HG03139 (cell line): ENCODE measurements around the gene NFATC4.
"Not testable (repeated sequence)": the region's sequence is repeated elsewhere in the genome, so short reads cannot be mapped to it uniquely, and the experiment has no call there.

Experiments used
- ATAC-seq: cut with Tn5 transposase; IDR thresholded peaks from one replicate; pipeline ENCODE4 v1.9.1; 2021; ENCODE audit not compliant: unreplicated experiment

The NFATC4 gene

GRCh38 chr14:24387579-24387978, 19.6 kb downstream of the NFATC4 start:
- not testable (repeated sequence) for ATAC-seq

DNA sequence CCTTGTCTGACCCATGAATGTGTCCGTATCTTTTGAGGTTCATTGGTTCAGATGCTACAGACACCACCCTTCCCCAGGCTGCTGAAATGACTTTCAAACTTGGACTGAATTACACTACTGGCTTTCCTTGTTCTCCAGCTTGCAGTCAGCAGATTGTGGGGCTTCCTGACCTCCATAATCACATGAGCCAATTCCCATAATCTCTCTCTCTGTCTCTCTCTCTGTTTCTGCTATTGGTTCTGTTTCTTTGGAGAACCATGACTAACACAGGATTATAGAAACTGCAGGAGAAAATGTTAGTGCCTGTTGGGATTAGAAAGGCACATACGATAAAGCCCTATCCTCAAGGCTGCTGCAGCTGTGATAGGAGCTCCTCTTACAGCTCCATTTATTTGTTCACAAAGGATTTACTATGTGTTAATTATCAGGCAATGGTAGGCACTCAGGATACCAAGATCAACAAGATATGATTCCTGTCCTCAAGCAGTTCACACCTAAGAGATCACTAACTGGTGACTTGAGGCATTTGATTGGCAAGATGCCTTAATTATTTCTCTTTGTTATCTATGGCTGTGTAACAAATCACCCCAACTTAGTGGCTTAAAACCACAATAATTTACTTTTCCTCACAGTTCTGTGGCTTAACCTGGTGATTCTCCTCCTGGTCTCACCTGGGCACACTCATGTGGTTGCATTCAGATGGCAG, 20.6 kb downstream of the NFATC4 start:
- no peak for ATAC-seq

DNA sequence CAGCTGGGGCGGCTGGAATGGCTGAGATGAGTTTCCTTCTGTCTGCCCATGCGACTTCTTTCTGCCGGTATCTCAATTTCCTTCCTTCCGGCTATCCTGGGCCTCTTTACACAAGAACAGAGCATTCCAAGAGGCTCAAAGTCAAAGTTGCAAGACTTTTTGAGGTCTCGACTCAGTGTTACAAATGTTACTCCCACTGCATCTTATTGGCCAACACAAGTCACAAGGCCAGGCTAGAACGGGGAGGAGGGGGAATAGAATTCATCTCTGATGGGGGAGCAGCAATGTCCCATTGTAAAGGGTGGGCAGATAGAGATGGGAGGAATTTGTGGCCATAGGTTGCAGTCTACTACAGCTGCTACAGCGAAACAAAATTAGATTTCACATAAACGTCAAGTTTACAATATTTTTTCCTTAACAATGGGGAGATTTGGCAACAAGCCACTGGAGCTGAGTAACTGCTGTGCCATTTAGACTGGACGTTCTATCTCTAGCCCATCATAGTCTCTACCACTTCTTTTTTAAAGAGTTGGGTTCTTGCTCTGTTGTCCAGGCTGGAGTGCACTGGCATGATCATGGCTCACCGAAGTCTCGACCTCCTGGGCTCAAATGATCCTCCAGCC, 21.4 kb downstream of the NFATC4 start:
- ATAC-seq = no peak

DNA sequence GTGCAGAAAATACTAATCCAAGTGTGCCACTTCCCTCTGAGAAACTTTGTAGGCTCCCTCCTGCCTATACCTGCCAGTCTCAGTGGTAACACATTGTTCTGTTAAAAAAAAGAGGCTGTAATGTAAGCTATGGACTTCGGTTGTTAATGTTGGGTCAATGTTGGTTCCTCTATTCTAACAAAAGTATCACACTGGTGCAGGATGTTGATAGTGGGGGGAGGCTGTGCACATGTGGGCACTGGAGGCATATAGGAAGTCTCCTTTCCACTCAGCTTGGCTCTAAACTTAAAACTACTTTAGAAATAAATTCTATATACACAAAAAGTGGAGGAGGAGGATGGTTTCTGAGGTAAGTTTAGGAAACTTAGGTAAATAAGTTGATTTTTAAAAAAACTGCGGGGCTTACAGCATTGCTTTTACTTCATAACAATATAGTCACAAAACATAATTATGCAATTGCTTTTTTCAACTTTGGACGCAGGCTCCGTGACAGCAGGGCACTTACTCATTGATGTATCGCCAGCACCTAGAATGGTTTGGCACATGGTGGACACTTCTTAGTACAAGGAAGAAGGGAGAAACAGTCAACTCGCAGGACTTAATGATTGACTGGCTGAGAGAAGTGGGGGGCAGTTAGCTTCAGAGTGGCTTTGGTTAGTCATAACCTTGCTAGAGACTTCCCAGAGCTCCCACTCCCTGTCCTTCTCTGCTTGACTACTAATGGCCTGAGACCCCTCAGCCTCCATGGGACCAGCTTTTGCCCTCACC, 22.9 kb downstream of the NFATC4 start:
- no peak for ATAC-seq

- no peak for ATAC-seq
These were observed 24.5 kb downstream of the NFATC4 start for GRCh38 chr14:24392325-24393091.

GRCh38 chr14:24394275-24394674, 26.3 kb downstream of the NFATC4 start:
- no peak for ATAC-seq

DNA sequence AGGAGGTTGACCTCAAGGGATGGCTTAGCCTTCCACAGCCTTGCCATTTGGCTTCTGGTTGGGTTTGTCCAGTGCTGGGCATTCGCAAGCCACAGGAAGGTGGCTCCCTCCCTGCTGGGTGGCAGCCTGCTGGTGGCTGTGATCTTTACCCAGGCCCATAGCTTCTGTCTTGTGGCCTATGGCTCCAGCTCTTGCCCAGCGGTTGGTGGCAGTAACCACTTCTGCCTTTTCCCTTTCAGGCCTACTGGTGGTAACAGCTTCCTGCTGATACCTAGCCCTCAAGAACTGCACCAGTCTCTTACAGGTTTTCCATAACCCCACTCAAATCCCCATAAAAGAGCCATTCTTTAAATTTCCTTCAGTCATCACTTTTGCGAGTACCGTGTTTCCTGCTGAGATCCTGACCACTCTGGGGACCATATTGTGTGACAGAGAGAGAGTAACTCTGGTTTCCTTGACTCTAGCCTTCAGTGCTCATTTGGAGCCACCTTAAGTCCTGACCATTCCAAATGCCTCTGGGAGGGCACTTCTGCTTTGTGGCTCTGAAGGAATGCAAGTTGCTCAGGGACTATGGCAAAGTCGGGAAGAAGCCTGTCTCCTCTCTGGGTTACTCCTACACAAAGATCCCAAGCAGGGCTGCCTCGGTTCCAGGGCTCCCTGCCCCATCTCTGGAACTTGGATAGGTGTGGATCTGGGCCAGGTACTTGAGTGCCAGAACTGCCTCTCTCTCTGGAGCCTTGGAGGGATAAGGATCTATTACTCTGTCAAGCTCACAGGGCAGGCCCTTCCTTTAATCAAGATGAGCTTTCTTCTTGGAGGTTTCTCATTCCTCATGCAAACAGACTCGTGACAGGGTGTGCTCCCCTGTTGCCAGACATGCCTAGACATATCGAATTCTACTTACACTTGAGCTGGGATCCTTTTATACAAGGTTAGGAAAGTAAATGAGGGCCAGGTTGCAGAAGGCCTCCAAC, 27.9 kb downstream of the NFATC4 start:
- ATAC-seq = no peak

DNA sequence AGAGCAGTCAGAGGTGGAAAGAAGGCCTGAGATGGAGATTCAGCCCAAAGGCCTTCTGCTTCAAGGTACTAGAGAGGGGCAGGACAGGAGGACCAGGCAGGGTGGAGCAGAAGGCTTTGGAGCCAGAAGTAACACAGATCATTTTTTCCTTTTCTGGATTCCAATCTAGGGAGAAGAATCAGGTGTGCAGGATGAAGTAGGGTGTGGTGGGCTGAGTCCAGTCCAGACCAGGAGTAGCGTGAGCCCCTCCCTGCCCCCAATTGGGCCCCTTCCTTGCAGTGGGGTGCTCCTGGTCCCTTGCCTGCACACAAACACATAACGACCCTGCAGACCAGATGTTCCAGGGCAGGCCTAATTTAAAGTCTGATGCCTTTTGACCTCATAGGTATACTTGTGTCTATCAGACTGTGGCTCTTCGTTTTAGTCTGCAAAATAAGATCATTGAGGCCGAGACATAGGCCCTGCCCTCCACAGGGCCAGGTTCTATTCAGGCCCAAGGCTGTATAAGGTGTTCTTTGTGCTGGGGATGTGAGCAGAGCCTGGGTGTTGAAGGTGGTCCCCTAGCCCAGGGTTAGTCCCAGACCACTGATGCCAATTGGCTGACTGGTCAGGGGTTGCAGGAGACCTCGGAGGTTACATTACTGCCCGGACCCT, 29.8 kb downstream of the NFATC4 start:
- ATAC-seq = no peak

GRCh38 chr14:24398293-24398652, 30.3 kb downstream of the NFATC4 start:
- no peak for ATAC-seq

GRCh38 chr14:24398653-24399446, 30.9 kb downstream of the NFATC4 start, which contains the start of gene NYNRIN:
Gene NYNRIN (plus strand): TSS chr14:24399003. CDS start chr14:24399247, 244 bp downstream.
- no peak for ATAC-seq

GRCh38 chr14:24399447-24399822, 31.5 kb downstream of the NFATC4 start:
- ATAC-seq = no peak

DNA sequence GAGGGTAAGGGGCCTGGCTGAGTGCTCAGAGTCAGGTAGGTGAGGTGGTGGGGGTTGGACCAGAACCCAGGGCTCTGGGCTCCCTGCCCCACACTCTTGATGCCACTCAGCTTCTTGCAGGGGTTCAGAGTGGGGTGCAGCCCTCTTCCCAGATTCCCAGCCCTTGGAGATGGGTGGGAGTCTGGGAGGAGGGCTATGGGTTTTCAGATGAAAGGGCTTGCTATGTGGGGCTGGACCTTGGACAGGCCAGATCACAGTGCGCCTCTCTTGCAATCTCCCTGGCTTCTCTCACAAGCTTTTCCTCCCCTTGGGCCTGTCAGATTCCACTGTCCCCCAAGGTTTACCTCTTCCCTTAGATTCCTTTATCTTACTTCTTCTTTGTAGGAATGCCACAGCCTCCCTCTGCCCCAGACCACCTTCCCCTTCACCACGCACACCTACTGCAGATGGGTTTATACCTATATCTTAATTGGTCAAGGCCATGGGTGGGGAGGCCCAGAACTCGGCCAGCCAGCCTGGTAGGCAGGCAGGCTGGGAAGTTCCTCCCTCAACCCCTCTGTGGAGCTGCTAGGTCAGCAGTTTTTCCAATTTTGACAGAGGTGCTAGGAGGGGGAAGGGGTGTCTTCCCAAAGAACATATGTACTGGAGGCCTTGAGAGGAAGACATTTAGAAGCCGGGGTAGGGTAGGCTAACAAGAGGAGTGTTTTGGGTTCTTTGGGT, 32.2 kb downstream of the NFATC4 start:
- ATAC-seq = no peak

- no peak for ATAC-seq
These were observed 34.1 kb downstream of the NFATC4 start for GRCh38 chr14:24401810-24402702.

DNA sequence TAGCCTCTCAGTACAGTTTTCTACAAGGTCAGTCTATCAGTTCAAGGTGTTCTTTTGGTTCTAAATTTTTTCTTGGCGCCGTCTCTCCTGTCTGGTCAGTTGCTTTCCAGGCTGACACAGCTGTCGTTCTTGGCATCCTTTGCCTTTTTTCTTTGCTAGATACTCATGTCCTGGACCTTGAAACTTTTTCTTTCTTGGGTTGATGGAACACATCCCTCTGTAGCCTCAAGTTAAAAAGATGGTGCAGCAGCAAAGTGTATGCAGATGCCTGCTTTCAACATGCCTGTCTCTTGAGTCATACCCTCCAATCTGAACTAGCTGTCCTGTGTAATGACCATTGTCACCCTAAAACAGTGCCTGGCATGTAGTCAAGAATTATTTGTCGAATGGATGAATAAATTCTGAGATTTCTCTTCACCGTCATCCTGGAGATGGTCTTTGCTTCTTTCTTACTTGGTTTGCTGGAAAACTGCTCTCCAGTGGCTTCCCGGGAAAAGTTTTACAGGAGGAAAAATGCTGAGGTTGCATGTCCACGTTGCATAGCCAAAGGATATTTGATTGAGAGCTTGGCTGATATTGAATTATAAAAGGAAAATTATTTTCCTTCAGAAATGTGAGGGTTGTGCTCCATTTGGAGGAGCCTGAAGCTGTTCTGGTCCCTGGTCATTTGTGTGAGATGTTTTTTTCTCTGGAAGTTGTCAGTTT, 35.5 kb downstream of the NFATC4 start:
- no peak for ATAC-seq

- ATAC-seq = no peak
These were observed 36.8 kb downstream of the NFATC4 start for GRCh38 chr14:24404814-24405213.

- ATAC-seq = no peak
These were observed 38.4 kb downstream of the NFATC4 start for GRCh38 chr14:24406416-24406815.
